ENCODE measurements around the gene DDX41. TPM values are rescaled to one million over a fixed set of nuclear protein-coding genes. Genes with fewer than 3 reads are reported as not detected.

Gene DDX41
- total RNA-seq, 4 donors from 2014 or later, result 63.4 to 96.5 (median 76.2) TPM

GRCh38 chr5:177507596-177508220, 9.1 kb downstream of the DDX41 start:
- Histone ChIP-seq H3K4me1 (peaks cover 0 to 19% (median 0%) of the 10 kb centered on the region in 3 donors), H3K4me3 (peak overlapping the region in 1 of 4 donors; percentile 52), H3K9me3 (no peaks in the 10 kb centered on the region), H3K27ac (peak overlapping the region in 1 of 4 donors; percentile 29), H3K36me3 (peaks cover 18 to 40% (median 23%) of the 10 kb centered on the region in 3 donors), H3K27me3 (no peaks in the 10 kb centered on the region)
- intact Hi-C loops (cut with DNase I), result no loop called here
- DNase-seq, result no peak
- TF ChIP-seq, protein P1, sequence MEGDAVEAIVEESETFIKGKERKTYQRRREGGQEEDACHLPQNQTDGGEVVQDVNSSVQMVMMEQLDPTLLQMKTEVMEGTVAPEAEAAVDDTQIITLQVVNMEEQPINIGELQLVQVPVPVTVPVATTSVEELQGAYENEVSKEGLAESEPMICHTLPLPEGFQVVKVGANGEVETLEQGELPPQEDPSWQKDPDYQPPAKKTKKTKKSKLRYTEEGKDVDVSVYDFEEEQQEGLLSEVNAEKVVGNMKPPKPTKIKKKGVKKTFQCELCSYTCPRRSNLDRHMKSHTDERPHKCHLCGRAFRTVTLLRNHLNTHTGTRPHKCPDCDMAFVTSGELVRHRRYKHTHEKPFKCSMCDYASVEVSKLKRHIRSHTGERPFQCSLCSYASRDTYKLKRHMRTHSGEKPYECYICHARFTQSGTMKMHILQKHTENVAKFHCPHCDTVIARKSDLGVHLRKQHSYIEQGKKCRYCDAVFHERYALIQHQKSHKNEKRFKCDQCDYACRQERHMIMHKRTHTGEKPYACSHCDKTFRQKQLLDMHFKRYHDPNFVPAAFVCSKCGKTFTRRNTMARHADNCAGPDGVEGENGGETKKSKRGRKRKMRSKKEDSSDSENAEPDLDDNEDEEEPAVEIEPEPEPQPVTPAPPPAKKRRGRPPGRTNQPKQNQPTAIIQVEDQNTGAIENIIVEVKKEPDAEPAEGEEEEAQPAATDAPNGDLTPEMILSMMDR (IDR thresholded peaks at IDR 0.05), result peak in 1 of 6 experiments; percentile 5
- TF ChIP-seq POLR2A (IDR thresholded peaks at IDR 0.05), result no peak
- WGBS, 2 donors, result 76 to 80% methylated on average over 13 to 14 of the region's 17 CpGs

- no peaks in the 10 kb centered on the region for H3K9me3 ChIP-seq
- H3K4me3 ChIP-seq, result peak overlapping the region in 1 of 4 donors; percentile 52
- DNase-seq, result no peak
- peaks cover 0 to 24% (median 0%) of the 10 kb centered on the region in 3 donors for H3K4me1 ChIP-seq
- 74 to 77% methylated on average over 9 of the region's 9 CpGs for WGBS, 2 donors
- no peak overlapping the region for H3K27ac ChIP-seq
- intact Hi-C loops (cut with DNase I), result no loop called here
- TF ChIP-seq POLR2A (IDR thresholded peaks at IDR 0.05), result no peak
- TF ChIP-seq, protein P1 (IDR thresholded peaks at IDR 0.05), result peak in 2 of 6 experiments; percentile 6 to 24
- H3K36me3 ChIP-seq, result peaks cover 18 to 34% (median 18%) of the 10 kb centered on the region in 3 donors
- H3K27me3 ChIP-seq, result no peaks in the 10 kb centered on the region
Observed at GRCh38 chr5:177507165-177507564, 9.6 kb downstream of the DDX41 start.

- no peak for TF ChIP-seq POLR2A (IDR thresholded peaks at IDR 0.05)
- TF ChIP-seq, protein P1 (IDR thresholded peaks at IDR 0.05), result no peak
- Histone ChIP-seq H3K4me1 (peaks cover 4 to 37% (median 10%) of the 10 kb centered on the region in 3 donors), H3K27ac (no peak overlapping the region), H3K4me3 (no peak overlapping the region), H3K36me3 (peaks cover 0 to 13% (median 0%) of the 10 kb centered on the region in 3 donors), H3K27me3 (no peaks in the 10 kb centered on the region), H3K9me3 (no peaks in the 10 kb centered on the region)
- no peak for DNase-seq
- no CpG with 5 or more reads among the region's 4 CpGs for whole genome bisulfite sequencing, 2 donors
- intact Hi-C loops (cut with DNase I), result no loop called here
Observed at GRCh38 chr5:177505075-177505474, 11.7 kb downstream of the DDX41 start.

- no peak overlapping the region for H3K4me3 ChIP-seq
- H3K36me3 ChIP-seq, result peaks cover 0 to 10% (median 0%) of the 10 kb centered on the region in 3 donors
- H3K27ac ChIP-seq, result no peak overlapping the region
- WGBS, 2 donors, result 94 to 96% methylated on average over 8 to 11 of the region's 47 CpGs
- H3K9me3 ChIP-seq, result no peaks in the 10 kb centered on the region
- TF ChIP-seq, protein P1 (IDR thresholded peaks at IDR 0.05), result no peak
- TF ChIP-seq POLR2A (IDR thresholded peaks at IDR 0.05), result no peak
- H3K4me1 ChIP-seq, result peaks cover 4 to 30% (median 10%) of the 10 kb centered on the region in 3 donors
- intact Hi-C loops (cut with DNase I), result loop anchor here (5.0 kb wide), 1 partner anchor 112 kb away; no protein-coding TSS in a partner anchor
- DNase-seq, result no peak
- H3K27me3 ChIP-seq, result no peaks in the 10 kb centered on the region
Observed at GRCh38 chr5:177504086-177505056, 12.4 kb downstream of the DDX41 start.

Measured in esophagus squamous epithelium (tissue), 5 donors.